ENCODE measurements around the gene EP400. TPM values are rescaled to one million over a fixed set of nuclear protein-coding genes. Genes with fewer than 3 reads are reported as not detected.

EP400 gene
- total RNA-seq, 1 experiment from 2014 or later, result 80.1 TPM

DNA sequence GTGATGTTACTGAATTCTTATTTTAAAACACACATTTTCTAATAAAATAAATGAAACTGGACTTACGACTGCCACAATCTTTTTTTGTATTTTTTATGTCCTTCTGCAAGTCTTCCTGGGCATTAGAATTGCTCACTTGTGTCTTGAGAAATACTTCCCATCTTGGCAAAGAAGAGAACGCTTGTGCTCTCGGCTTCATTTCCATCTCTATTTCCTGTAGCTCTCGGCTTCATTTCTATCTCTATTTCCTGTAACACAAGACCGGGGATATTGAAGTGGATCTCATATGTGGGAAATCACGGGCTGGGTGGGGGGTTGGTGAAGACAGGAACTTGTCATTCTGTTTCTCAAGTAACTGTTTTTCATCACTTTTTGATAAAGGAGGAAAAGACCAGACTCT lies 77.9 kb downstream of the EP400 start:
- no peak for TF ChIP-seq EZH2 (IDR thresholded peaks at IDR 0.05; ENCODE audit: borderline replicate concordance, low read depth, low read length, poor library complexity, severe bottlenecking)
- TF ChIP-seq, protein P1, sequence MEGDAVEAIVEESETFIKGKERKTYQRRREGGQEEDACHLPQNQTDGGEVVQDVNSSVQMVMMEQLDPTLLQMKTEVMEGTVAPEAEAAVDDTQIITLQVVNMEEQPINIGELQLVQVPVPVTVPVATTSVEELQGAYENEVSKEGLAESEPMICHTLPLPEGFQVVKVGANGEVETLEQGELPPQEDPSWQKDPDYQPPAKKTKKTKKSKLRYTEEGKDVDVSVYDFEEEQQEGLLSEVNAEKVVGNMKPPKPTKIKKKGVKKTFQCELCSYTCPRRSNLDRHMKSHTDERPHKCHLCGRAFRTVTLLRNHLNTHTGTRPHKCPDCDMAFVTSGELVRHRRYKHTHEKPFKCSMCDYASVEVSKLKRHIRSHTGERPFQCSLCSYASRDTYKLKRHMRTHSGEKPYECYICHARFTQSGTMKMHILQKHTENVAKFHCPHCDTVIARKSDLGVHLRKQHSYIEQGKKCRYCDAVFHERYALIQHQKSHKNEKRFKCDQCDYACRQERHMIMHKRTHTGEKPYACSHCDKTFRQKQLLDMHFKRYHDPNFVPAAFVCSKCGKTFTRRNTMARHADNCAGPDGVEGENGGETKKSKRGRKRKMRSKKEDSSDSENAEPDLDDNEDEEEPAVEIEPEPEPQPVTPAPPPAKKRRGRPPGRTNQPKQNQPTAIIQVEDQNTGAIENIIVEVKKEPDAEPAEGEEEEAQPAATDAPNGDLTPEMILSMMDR (conservative IDR thresholded peaks at IDR 0.05; ENCODE audit: low read depth, low read length), result no peak
- H3K27ac ChIP-seq (ENCODE audit: low read depth, low read length, poor library complexity, severe bottlenecking), result no peak overlapping the region
- ChIA-PET POLR2A (ENCODE audit: low non-redundant PET) (no interaction called here), CTCF (no interaction called here)
- no TSS peak for BruUV-seq (replicated peaks)
- no peak for DNase-seq (ENCODE audit: low spot score)
- H3K9me3 ChIP-seq (ENCODE audit: low read depth, low read length, poor library complexity, severe bottlenecking), result no peaks in the 10 kb centered on the region
- H3K4me1 ChIP-seq (ENCODE audit: insufficient read depth, low read length, poor library complexity, severe bottlenecking), result no peaks in the 10 kb centered on the region
- intact Hi-C loops (cut with micrococcal nuclease; ENCODE audit: unreplicated experiment), result no loop called here
- H3K27me3 ChIP-seq (replicated peaks; ENCODE audit: insufficient read depth, low read depth, low read length, poor library complexity), result no peaks in the 10 kb centered on the region
- H3K4me3 ChIP-seq (ENCODE audit: low read depth, low read length, poor library complexity, severe bottlenecking), result no peak overlapping the region
- H3K36me3 ChIP-seq (ENCODE audit: insufficient read depth, low read length, poor library complexity, severe bottlenecking), result peaks cover 90% of the 10 kb centered on the region

DNA sequence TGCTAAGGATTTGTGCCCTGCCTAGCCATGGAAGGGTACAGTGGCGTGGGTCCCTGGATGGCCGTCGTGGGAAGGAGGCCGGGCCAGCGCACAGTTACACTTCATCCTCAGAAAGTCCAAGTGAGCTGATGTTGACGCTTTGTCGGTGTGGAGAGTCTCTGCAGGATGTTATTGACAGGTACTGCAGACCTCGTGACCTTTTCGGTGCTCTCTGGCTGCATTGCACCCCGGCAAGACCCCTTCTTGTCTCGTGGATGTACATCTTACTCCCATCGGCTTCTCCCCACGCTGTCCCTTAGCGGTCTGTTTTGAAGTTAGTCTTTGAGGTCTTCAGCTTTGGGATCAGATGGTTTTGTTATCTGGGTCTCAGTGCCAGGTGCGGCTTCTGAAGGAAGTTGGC lies 78.4 kb downstream of the EP400 start:
- no peaks in the 10 kb centered on the region for H3K9me3 ChIP-seq (ENCODE audit: low read depth, low read length, poor library complexity, severe bottlenecking)
- no peak overlapping the region for H3K27ac ChIP-seq (ENCODE audit: low read depth, low read length, poor library complexity, severe bottlenecking)
- ChIA-PET POLR2A (ENCODE audit: low non-redundant PET) (no interaction called here), CTCF (no interaction called here)
- intact Hi-C loops (cut with micrococcal nuclease; ENCODE audit: unreplicated experiment), result no loop called here
- H3K4me1 ChIP-seq (ENCODE audit: insufficient read depth, low read length, poor library complexity, severe bottlenecking), result no peaks in the 10 kb centered on the region
- H3K4me3 ChIP-seq (ENCODE audit: low read depth, low read length, poor library complexity, severe bottlenecking), result no peak overlapping the region
- peaks cover 85% of the 10 kb centered on the region for H3K36me3 ChIP-seq (ENCODE audit: insufficient read depth, low read length, poor library complexity, severe bottlenecking)
- DNase-seq (ENCODE audit: low spot score), result no peak
- TF ChIP-seq, protein P1 (conservative IDR thresholded peaks at IDR 0.05; ENCODE audit: low read depth, low read length), result no peak
- no peak for TF ChIP-seq EZH2 (IDR thresholded peaks at IDR 0.05; ENCODE audit: borderline replicate concordance, low read depth, low read length, poor library complexity, severe bottlenecking)
- no TSS peak for BruUV-seq (replicated peaks)
- H3K27me3 ChIP-seq (replicated peaks; ENCODE audit: insufficient read depth, low read depth, low read length, poor library complexity), result no peaks in the 10 kb centered on the region

GRCh38 chr12:132029503-132030300 lies 80.0 kb downstream of the EP400 start:
- BruUV-seq (replicated peaks), result no TSS peak
- Histone ChIP-seq H3K27me3 (replicated peaks; ENCODE audit: insufficient read depth, low read depth, low read length, poor library complexity) (no peaks in the 10 kb centered on the region), H3K27ac (ENCODE audit: low read depth, low read length, poor library complexity, severe bottlenecking) (no peak overlapping the region), H3K4me1 (ENCODE audit: insufficient read depth, low read length, poor library complexity, severe bottlenecking) (no peaks in the 10 kb centered on the region), H3K36me3 (ENCODE audit: insufficient read depth, low read length, poor library complexity, severe bottlenecking) (peaks cover 79% of the 10 kb centered on the region), H3K4me3 (ENCODE audit: low read depth, low read length, poor library complexity, severe bottlenecking) (no peak overlapping the region), H3K9me3 (ENCODE audit: low read depth, low read length, poor library complexity, severe bottlenecking) (no peaks in the 10 kb centered on the region)
- CTCF ChIA-PET, result no interaction called here
- intact Hi-C loops (cut with micrococcal nuclease; ENCODE audit: unreplicated experiment), result no loop called here
- no peak for DNase-seq (ENCODE audit: low spot score)
- POLR2A ChIA-PET (ENCODE audit: low non-redundant PET), result no interaction called here
- TF ChIP-seq, protein P1 (conservative IDR thresholded peaks at IDR 0.05; ENCODE audit: low read depth, low read length), result no peak
- no peak for TF ChIP-seq EZH2 (IDR thresholded peaks at IDR 0.05; ENCODE audit: borderline replicate concordance, low read depth, low read length, poor library complexity, severe bottlenecking)
